Loucy (cell line): Measurements from ENCODE around the gene LRRC4B.

Experiments used
- CTCF ChIP-seq: fragments of 200-600 bp; sonication (generic); conservative IDR thresholded peaks from 2 replicates; pipeline ENCODE4 v1.5.1; 2014; ENCODE audit warnings: mild to moderate bottlenecking, antibody characterized with exemption, low read length
- EZH2phosphoT487 ChIP-seq: fragments of 200-600 bp; IDR thresholded peaks from 2 replicates; pipeline ENCODE4 v1.6.1; 2018; ENCODE audit warnings: antibody characterized with exemption, mild to moderate bottlenecking, moderate library complexity, borderline replicate concordance

- TF ChIP-seq CTCF, result no peak
- no peak for TF ChIP-seq EZH2phosphoT487
Measured at GRCh38 chr19:50537306-50537685, 30.9 kb downstream of the LRRC4B start.
